Measurements from ENCODE around the gene HFE. TPM values are rescaled to one million over a fixed set of nuclear protein-coding genes. Genes with fewer than 3 reads are reported as not detected.

The HFE gene
- total and polyA plus RNA-seq, 2 of the 13 experiments (the other 11 are each of a cell fraction or from before 2014, with no cell fraction given): 3.7 to 6.3 TPM

DNA sequence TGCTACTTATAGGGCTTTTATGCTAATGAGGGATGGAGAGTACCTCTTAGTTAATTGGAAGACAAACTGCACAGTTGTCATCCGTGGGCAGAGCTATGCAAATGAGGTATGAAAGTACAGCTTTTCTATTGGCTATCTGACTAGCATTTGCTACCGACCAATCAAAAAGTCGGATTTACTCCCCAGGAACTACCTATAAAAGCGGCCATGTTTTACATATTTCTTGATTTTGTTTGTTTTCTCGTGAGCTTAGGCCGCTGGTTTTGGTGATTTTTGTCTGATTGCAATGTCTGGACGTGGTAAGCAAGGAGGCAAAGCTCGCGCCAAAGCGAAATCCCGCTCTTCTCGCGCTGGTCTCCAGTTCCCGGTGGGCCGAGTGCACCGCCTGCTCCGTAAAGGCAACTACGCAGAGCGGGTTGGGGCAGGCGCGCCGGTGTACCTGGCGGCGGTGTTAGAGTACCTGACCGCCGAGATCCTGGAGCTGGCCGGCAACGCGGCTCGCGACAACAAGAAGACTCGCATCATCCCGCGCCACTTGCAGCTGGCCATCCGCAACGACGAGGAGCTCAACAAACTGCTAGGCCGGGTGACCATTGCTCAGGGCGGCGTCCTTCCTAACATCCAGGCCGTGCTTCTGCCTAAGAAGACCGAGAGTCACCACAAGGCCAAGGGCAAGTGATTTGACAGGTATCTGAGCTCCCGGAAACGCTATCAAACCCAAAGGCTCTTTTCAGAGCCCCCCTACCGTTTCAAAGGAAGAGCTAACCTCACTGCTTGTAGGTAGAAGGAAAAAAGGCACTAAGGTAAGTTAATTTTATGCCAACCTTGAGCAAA is 36.9 kb downstream of the HFE start (continued):
- TF ChIP-seq NCOA2 (CRISPR knock-in tag; IDR thresholded peaks at IDR 0.05) (peak; percentile 16; the same call in 1 of the 2 replicates), NCOA1 (CRISPR knock-in tag; IDR thresholded peaks at IDR 0.05) (no peak), SIX1 (CRISPR knock-in tag; IDR thresholded peaks at IDR 0.05; ENCODE audit: borderline replicate concordance) (no peak; the same call in 1 of the 2 replicates), PAWR (CRISPR knock-in tag; IDR thresholded peaks at IDR 0.05; ENCODE audit: borderline replicate concordance) (no peak), ZNF432 (CRISPR knock-in tag; IDR thresholded peaks at IDR 0.05; ENCODE audit: borderline replicate concordance) (no peak), PHF21A (CRISPR knock-in tag; IDR thresholded peaks at IDR 0.05) (no peak; the same call in 1 of the 2 replicates), FOXM1 (CRISPR knock-in tag; IDR thresholded peaks at IDR 0.05) (peak; percentile 85; the same call in 1 of the 2 replicates), SNAPC2 (CRISPR knock-in tag; IDR thresholded peaks at IDR 0.05) (peak; percentile 95), CREB1 (IDR thresholded peaks at IDR 0.05) (peak; percentile 69), CREB1 (CRISPR knock-in tag; IDR thresholded peaks at IDR 0.05) (peak; percentile 89), HDAC2 (CRISPR knock-in tag; IDR thresholded peaks at IDR 0.05) (no peak), ZNF512 (CRISPR knock-in tag; IDR thresholded peaks at IDR 0.05) (no peak; the same call in 1 of the 2 replicates), ZNF83 (CRISPR knock-in tag; IDR thresholded peaks at IDR 0.05; ENCODE audit: borderline replicate concordance) (no peak; the same call in 1 of the 2 replicates), MLX (CRISPR knock-in tag; IDR thresholded peaks at IDR 0.05) (peak; percentile 12; the same call in 1 of the 2 replicates), ZNF572 (CRISPR knock-in tag; IDR thresholded peaks at IDR 0.05) (no peak)
- TF ChIP-seq, protein P1, sequence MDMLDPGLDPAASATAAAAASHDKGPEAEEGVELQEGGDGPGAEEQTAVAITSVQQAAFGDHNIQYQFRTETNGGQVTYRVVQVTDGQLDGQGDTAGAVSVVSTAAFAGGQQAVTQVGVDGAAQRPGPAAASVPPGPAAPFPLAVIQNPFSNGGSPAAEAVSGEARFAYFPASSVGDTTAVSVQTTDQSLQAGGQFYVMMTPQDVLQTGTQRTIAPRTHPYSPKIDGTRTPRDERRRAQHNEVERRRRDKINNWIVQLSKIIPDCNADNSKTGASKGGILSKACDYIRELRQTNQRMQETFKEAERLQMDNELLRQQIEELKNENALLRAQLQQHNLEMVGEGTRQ (IDR thresholded peaks at IDR 0.05; ENCODE audit: low read depth, low read length): no peak
- TF ChIP-seq, protein P1 (CRISPR knock-in tag; IDR thresholded peaks at IDR 0.05; ENCODE audit: borderline replicate concordance): peak; percentile 9; the same call in 1 of the 2 replicates
- TF ChIP-seq, protein P2, sequence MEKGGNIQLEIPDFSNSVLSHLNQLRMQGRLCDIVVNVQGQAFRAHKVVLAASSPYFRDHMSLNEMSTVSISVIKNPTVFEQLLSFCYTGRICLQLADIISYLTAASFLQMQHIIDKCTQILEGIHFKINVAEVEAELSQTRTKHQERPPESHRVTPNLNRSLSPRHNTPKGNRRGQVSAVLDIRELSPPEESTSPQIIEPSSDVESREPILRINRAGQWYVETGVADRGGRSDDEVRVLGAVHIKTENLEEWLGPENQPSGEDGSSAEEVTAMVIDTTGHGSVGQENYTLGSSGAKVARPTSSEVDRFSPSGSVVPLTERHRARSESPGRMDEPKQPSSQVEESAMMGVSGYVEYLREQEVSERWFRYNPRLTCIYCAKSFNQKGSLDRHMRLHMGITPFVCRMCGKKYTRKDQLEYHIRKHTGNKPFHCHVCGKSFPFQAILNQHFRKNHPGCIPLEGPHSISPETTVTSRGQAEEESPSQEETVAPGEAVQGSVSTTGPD (CRISPR knock-in tag; IDR thresholded peaks at IDR 0.05): 0 out of 2 replicates have a peak, but pooled peaks have one; percentile 45
- TF ChIP-seq, protein P3, sequence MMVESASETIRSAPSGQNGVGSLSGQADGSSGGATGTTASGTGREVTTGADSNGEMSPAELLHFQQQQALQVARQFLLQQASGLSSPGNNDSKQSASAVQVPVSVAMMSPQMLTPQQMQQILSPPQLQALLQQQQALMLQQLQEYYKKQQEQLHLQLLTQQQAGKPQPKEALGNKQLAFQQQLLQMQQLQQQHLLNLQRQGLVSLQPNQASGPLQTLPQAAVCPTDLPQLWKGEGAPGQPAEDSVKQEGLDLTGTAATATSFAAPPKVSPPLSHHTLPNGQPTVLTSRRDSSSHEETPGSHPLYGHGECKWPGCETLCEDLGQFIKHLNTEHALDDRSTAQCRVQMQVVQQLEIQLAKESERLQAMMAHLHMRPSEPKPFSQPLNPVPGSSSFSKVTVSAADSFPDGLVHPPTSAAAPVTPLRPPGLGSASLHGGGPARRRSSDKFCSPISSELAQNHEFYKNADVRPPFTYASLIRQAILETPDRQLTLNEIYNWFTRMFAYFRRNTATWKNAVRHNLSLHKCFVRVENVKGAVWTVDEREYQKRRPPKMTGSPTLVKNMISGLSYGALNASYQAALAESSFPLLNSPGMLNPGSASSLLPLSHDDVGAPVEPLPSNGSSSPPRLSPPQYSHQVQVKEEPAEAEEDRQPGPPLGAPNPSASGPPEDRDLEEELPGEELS (CRISPR knock-in tag; IDR thresholded peaks at IDR 0.05): peak; percentile 20; the same call in 1 of the 2 replicates
- TF ChIP-seq, protein P4, sequence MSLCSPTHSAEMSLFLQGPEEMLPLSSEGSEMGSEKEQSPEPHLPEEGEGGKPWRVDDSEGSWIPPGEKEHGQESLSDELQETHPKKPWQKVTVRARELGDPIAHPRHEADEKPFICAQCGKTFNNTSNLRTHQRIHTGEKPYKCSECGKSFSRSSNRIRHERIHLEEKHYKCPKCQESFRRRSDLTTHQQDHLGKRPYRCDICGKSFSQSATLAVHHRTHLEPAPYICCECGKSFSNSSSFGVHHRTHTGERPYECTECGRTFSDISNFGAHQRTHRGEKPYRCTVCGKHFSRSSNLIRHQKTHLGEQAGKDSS (CRISPR knock-in tag; IDR thresholded peaks at IDR 0.05; ENCODE audit: borderline replicate concordance, low read depth): peak; percentile 90; the same call in 1 of the 2 replicates
